Caki2 (cell line): Measurements from ENCODE around the gene DNAAF3. TPM values are rescaled to one million over a fixed set of nuclear protein-coding genes. Genes with fewer than 3 reads are reported as not detected.
A peak's percentile ranks its signal among the peaks of the same experiment; 100 is the strongest.

Source experiments
- DNase-seq: peaks from one replicate; pipeline ENCODE4 v3.0.0-alpha.2; 2015; ENCODE audit warnings: low read depth
- in situ Hi-C: cut with HindIII; loops from 2 replicates; pipeline ENCODE4 v1.10.0; 2016; ENCODE audit warnings: low sequenced_read_pairs, low pct_unique_long_range_greater_than_20kb, mixed read lengths
- total RNA-seq: library from RNA; depleted of rRNA; stranded (reverse); fragments of >200 nt; shearing (Covaris generic); gene quantifications from 2 replicates; pipeline ENCODE4 v1.2.3, GENCODE V29; 2014; ENCODE audit warnings: low replicate concordance

Gene DNAAF3
- total RNA-seq, 1 experiment from 2014 or later: 32.8 TPM

DNA sequence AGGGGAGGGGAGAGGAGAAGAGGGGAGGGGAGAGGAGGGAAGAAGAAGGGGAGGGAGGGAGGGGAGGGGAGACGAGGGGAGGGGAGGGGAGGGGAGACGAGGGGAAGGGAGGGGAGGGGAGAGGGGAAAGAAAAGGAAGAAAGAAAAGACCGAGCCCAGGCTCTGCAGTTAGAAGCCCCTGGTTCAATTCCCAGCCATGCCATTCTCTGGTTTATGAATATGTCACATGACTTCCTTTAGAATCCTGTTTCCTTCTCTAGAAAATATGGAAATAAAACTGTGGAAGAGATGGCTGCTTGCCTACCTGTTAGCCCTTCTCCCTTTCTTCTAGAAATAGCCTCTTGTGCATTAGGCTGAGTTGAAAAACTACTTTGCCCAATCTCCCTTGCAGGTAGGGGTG, 31.7 kb downstream of the DNAAF3 start:
- no peak for DNase-seq
- in situ Hi-C loops: no loop called here

DNA sequence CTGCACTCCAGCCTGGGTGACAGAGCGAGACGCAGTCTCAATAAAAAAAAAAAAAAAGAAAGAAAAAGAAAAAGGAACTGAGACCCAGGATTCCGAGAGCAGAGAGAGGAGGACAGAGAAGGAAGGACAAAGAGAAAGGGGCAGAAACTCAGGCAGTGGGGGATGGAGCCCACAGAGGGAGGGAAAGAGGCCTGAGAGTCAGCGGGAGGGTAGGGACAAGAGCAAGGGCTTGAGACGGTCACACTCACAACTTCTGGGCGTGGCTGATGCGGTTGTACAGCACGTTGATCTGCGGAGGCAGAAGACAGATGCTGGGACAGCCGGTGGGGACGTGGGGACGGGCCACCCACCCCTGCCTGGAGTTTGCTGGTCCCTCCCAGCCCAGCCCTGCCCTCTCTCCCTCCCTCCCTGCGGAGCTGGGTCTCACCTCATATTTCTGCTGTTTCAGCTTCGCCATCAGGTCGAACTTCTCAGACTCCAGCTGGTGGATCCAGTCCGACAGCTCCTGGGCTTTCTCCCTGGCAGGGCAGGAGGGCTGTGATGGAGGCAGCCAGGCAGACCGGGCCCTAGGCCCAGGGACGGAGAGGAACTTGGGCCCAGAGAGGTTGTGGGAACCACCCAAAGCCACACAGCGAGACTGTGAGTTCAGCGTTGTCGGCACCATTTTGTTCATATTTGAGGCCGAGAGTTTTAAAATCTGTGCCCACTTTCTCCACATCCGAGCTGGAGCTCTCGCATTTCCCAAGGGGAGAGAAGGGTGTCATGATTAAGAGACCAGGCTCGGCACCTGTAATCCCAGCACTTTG, 32.6 kb downstream of the DNAAF3 start:
- no peak for DNase-seq
- in situ Hi-C loops: no loop called here

DNA sequence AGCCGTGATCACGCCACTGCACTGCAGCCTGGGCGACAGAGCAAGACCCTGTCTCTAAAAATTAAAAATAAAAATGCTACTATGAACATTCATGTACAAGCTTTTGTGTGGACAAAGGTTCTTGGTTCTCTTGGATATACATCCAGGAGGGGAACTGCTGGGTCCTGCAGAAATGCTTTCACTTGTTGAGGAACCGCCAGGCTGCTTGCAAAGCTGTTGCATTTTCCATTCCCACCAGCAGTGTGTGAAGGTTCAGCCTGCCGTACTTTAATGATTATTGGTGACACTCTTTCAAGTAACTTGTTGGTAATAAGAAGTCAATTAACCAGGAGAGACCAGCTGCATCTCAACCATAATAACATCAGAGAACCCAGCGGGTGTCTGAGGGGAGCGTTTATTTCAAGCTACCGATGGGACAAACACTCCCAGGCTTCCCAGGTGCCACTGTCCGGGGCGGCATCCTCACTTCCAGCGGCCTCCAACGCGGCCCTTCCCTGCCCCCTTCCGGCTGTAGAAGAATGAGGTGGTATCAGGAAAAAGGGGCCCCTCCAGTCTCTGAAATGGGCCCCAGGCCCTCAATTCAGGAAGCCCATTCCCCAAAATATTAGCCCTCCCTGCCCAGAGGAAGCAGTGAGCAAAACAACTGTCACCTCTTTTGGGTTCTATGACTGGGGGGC, 33.8 kb downstream of the DNAAF3 start:
- DNase-seq: no peak
- in situ Hi-C loops: no loop called here

DNA sequence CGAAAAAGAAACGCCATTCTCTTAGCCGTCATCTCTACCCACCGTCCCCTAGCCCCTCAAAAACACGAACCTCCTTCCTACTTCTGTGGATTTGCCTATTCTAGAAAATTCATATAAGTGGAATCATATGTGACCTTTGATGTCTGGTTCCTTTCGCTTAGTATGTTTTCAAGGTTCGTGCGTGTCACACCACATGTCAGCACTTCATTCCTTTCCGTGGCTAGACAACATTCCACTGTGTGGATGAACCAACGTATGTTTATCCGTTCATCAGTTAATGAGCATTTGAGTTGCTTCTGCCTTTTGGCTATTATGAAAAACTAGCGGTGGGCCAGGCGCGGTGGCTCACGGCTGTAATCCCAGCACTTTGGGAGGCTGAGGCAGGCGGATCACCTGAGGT, 35.0 kb downstream of the DNAAF3 start:
- DNase-seq: no peak
- in situ Hi-C loops: no loop called here

DNA sequence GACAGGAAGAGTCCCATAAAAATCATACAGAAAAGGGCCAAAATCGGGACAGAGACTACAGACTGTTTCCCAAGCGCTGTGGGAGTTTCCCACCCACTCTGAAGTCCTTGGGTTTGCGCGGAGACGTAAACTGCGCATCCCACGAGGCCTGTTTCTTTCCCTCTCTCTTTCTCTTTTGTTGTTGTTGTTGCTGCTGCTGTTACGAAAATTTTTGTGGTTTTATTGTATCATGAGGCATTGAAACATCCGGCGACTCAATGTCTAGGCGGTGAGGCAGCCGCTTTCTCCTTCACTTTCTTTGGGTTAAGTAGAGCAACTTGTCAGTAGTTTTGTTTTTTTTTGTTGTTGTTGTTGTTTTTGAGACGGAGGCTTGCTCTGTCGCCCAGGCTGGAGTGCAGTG, 47.4 kb downstream of the DNAAF3 start:
- in situ Hi-C loops: no loop called here
- DNase-seq: no peak

DNA sequence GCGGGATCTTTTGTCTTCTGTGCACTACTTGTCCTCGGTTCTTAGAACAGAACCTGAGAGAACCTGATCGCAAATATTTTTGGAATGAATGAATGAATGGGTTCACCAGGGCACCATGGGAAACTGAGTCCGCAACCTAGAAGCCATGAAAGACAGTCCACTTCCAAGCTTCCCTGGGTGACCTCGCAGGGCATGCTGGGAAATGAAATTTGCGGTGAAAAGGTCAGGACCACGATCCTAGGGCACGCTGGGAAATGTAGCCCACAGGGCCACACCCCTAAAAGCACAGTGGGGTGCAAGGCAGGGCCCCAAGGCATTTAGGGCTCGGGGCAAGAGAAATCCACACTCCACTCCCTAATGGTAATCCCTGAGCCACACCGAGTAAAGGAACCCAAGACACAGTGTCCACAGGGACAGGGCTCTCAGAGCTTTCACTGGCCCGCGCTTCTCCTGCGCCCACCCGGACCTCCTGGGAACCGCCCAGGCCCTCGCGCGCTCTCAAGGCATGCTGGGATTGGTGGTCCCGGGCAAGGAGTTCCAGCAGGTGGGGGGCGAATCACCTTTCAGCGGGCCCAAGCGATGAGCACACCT, 47.9 kb downstream of the DNAAF3 start:
- in situ Hi-C loops: no loop called here
- no peak for DNase-seq

DNA sequence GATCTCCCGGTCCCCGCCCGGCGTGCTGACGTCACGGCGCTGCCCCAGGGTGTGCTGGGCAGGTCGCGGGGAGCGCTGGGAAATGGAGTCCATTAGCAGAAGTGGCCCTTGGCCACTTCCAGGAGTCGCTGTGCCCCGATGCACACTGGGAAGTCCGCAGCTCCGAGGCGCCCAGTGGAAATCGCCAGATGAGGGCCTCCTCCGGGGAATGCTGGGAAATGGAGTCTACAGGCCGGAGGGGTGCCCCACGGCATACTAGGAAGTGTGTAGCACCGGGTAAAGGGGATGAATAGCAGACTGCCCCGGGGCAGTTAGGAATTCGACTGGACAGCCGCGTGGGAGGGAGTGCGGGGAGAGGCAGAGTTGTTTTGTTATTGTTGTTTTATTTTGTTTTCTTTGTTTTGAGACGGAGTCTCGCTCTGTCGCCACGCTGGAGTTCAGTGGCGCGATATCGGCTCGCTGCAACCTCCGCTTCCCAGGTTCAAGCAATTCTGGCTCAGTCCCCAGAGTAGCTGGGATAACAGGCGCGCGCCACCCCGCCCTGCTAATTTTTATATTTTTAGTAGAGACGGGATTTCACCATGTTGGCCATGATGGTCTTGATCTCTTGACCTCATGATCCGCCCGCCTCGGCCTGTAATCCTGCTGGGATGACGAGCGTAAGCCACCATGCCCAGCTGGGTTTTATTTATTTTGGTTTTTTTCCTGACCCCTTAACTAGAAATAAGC, 48.6 kb downstream of the DNAAF3 start:
- in situ Hi-C loops: no loop called here
- peak; percentile 98 for DNase-seq

DNA sequence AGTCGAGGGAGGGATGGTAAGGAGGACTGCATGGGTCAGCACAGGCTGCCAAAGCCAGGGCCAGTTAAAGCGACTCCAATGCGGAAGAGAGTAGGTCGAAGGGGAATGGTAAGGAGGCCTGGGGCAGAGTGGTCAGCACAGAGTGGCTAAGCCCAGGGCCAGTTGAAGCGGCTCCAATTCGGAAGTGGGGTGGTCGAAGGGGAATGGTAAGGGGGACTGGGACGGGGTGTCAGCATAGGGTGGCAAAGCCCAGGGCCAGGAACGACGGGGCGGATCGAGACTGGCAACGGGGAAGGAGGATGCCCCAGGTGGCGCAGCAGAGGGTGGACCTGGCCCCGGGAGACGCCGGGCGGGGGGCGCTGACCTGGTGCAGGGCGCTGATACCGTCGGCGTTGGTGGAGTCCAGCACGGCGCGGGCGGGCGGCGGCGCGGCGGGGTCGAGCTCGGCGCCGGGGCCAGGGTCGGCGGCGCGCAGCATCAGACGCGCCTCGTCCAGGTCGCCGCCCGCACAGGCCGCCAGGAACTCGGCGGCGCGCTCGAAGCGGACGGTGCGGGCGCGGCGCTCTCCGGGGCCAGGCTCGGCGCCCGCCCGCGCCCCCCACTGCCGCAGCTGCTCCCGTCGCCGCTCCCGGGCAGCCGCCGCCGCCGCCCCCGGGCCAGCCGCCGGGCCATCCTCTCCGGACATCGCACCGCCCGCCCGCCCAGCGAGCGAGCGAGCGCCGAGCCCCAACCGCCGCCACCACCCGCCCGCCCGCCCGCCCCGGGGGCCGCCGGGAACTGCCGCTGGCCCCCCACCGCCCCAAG, 49.4 kb downstream of the DNAAF3 start, which contains the start of gene PPP1R12C:
TSS of gene PPP1R12C (minus strand) at position 779 of the 804 bp plus-strand sequence. CDS start at position 685, 94 bp downstream.
- DNase-seq: peak; percentile 22

DNA sequence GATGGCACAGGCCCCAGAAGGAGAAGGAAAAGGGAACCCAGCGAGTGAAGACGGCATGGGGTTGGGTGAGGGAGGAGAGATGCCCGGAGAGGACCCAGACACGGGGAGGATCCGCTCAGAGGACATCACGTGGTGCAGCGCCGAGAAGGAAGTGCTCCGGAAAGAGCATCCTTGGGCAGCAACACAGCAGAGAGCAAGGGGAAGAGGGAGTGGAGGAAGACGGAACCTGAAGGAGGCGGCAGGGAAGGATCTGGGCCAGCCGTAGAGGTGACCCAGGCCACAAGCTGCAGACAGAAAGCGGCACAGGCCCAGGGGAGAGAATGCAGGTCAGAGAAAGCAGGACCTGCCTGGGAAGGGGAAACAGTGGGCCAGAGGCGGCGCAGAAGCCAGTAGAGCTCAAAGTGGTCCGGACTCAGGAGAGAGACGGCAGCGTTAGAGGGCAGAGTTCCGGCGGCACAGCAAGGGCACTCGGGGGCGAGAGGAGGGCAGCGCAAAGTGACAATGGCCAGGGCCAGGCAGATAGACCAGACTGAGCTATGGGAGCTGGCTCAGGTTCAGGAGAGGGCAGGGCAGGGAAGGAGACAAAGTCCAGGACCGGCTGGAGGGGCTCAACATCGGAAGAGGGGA, 50.1 kb downstream of the DNAAF3 start:
- DNase-seq: peak; percentile 14
- in situ Hi-C loops: no loop called here

More for the DNA sequence above, 49.4 kb downstream of the DNAAF3 start, which contains the start of gene PPP1R12C:
- in situ Hi-C loops: no loop called here

DNA sequence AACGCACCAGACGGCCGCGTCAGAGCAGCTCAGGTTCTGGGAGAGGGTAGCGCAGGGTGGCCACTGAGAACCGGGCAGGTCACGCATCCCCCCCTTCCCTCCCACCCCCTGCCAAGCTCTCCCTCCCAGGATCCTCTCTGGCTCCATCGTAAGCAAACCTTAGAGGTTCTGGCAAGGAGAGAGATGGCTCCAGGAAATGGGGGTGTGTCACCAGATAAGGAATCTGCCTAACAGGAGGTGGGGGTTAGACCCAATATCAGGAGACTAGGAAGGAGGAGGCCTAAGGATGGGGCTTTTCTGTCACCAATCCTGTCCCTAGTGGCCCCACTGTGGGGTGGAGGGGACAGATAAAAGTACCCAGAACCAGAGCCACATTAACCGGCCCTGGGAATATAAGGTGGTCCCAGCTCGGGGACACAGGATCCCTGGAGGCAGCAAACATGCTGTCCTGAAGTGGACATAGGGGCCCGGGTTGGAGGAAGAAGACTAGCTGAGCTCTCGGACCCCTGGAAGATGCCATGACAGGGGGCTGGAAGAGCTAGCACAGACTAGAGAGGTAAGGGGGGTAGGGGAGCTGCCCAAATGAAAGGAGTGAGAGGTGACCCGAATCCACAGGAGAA, 50.9 kb downstream of the DNAAF3 start:
- in situ Hi-C loops: no loop called here
- DNase-seq: no peak

DNA sequence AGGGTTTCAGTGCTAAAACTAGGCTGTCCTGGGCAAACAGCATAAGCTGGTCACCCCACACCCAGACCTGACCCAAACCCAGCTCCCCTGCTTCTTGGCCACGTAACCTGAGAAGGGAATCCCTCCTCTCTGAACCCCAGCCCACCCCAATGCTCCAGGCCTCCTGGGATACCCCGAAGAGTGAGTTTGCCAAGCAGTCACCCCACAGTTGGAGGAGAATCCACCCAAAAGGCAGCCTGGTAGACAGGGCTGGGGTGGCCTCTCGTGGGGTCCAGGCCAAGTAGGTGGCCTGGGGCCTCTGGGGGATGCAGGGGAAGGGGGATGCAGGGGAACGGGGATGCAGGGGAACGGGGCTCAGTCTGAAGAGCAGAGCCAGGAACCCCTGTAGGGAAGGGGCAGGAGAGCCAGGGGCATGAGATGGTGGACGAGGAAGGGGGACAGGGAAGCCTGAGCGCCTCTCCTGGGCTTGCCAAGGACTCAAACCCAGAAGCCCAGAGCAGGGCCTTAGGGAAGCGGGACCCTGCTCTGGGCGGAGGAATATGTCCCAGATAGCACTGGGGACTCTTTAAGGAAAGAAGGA, 51.8 kb downstream of the DNAAF3 start:
- in situ Hi-C loops: no loop called here

DNA sequence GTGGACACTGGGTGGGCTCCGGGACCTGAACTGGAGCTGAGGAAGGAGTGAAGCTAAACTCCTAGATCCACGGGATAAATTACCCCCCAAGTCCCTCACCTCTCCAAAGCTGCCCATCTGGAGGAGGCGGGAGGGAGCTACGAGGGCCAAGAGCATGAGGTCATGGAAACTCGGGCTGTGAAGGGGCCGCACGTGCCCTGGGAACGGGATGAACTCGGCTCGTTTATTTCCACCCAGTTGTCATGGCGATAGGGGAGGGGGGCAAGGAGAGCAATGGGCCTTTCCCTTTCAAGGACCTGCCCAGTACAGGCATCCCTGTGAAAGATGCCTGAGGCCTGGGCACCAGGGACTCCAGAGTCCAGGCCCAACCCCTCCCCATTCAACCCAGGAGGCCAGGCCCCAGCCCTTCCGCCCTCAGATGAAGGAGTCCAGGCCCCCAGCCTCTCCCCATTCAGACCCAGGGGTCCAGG, 52.8 kb downstream of the DNAAF3 start:
- in situ Hi-C loops: no loop called here
- peak; percentile 92 for DNase-seq

More for the DNA sequence above, 51.8 kb downstream of the DNAAF3 start:
- DNase-seq: no peak

DNA sequence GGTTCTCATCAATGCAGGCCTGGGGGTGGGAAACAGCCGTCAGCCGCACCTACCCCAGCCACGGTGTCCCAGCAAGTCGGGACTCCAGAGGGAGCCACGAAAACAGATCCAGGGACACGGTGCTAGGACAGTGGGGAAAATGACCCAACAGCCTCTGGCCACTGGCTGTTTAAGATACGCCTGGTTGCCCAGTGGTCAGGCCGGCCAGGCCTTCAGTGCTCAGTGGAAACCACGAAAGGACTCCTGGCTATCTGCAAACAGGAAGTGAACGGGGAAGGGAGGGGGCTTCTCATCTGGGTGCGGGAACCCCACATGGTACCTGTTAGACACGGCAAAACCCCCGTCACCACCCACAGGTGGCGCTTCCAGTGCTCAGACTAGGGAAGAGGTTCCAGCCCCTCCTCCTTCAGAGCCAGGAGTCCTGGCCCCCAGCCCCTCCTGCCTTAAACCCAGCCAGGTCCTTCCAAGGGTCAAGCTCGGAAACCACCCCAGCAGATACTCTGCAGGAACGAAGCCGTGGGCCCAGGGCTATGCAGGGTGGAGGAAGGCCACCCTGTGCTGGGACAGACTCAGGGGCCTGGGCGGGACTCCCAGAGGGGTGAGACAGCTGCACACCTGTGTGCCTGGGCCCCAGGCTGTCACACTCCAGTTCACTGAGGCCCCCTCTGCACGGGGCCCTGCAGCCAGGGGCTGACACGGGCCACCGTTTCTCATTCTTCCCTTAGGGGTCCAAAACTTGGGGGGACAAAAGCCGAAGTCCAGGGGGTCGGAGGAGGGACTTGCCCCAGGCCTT, 53.4 kb downstream of the DNAAF3 start:
- in situ Hi-C loops: no loop called here
- DNase-seq: no peak

DNA sequence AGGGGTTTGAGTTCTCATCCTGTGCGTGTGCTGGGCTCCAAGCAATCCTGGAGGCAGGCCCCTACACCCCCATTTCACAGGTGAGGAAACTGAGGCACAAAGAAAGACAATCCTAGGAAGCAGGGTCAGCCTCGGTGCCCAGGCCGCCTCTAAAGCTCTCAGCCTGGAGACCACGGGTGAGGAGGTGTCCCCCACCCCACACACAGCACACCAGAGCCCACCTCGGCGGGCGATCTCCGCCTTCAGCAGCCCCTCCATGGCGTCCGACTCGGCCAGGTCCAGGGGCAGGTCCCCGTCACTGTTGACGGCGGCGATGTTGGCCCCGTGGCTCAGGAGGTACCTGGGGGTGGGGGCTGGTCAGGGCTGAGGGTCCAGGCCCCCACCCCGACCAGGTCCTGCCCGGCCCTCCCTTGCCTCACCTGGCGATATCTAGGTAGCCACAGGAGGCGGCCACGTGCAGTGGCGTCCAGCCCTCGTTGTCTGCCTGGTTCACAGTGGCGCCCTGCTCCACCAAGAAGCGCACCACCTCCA, 54.1 kb downstream of the DNAAF3 start:
- in situ Hi-C loops: no loop called here
- no peak for DNase-seq

DNA sequence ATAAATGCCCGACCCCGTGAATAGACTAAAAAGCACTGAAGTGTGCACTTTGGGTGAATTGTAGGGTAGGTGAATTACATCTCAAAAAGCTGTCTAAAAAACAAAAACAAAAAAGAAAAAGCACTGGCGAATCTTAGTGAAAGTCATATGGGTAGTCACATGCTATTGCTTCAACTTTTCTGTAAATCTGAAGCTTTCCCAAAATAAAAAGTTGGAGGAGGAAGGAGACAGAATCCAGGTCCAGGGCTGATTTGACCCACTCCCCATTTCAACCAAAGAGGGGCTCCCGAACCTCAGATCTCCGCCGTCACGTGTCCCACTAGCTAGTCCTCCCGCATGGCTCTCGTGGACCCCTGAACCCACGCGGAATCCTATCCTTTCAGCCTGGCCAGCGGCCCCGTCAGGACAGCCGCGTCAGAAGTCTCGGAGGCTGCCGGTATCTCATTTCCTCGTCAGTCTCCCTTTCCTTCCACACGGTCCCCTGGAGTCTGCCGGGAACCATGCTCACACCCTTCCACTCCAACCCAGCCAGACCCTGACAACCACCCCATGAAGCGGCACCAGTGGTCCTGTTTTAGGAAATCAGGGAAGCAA, 55.1 kb downstream of the DNAAF3 start:
- in situ Hi-C loops: no loop called here
- DNase-seq: no peak
